ENCODE measurements around the gene KCNIP3.

DNA sequence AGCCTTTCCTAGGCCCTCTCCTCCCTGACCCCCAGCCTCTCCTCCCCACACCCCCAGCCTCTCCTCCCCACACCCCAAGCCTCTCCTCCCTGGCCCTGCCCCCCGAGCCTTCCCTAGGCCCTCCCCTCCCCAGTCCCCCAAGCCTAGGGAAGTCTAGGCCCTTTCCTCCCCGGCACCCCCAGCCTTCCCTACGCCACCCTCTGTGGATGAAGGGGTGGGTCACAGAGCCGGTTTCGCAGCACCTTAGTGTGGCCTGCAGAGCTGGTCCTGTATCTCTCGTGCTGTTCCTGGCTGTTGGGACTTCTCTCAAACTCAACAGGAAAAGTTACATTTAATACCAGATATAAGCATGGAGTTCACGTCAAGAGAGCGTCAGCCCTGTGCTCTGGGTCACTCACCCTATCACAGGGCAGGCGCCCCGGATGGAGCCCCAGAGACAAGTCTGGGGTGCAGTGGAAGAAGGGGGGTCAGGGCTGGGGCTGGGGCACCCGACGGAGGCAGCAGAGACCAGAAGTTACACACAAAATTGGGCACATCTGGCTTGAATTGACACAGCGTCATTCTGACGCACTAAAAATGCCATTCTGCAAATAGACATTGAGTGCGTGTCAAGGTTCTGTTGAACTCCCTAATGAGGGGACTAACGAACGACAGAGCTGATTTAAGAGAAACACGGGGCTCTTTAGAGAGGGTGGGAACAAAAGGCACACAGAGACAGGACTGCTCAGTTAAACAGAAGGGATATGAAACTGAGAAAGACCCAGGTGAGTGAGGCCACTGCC lies 24.0 kb downstream of the KCNIP3 start:
- TF ChIP-seq ESRRG (CRISPR knock-in tag; IDR thresholded peaks at IDR 0.05) (no peak), ZC3H10 (CRISPR knock-in tag; IDR thresholded peaks at IDR 0.05) (no peak)
- TF ChIP-seq, protein P1, sequence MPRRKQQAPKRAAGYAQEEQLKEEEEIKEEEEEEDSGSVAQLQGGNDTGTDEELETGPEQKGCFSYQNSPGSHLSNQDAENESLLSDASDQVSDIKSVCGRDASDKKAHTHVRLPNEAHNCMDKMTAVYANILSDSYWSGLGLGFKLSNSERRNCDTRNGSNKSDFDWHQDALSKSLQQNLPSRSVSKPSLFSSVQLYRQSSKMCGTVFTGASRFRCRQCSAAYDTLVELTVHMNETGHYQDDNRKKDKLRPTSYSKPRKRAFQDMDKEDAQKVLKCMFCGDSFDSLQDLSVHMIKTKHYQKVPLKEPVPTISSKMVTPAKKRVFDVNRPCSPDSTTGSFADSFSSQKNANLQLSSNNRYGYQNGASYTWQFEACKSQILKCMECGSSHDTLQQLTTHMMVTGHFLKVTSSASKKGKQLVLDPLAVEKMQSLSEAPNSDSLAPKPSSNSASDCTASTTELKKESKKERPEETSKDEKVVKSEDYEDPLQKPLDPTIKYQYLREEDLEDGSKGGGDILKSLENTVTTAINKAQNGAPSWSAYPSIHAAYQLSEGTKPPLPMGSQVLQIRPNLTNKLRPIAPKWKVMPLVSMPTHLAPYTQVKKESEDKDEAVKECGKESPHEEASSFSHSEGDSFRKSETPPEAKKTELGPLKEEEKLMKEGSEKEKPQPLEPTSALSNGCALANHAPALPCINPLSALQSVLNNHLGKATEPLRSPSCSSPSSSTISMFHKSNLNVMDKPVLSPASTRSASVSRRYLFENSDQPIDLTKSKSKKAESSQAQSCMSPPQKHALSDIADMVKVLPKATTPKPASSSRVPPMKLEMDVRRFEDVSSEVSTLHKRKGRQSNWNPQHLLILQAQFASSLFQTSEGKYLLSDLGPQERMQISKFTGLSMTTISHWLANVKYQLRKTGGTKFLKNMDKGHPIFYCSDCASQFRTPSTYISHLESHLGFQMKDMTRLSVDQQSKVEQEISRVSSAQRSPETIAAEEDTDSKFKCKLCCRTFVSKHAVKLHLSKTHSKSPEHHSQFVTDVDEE (CRISPR knock-in tag; IDR thresholded peaks at IDR 0.05) = no peak
